Medulla oblongata (tissue), 1 donor: ENCODE measurements around the gene DIS3L2.
"Not testable (repeated sequence)": the region's sequence is repeated elsewhere in the genome, so short reads cannot be mapped to it uniquely, and the experiment has no call there.

ENCODE experiments used
- DNase-seq: peaks from one replicate; pipeline ENCODE4 v3.0.0-alpha.2; 2015; ENCODE audit errors: extremely low spot score

Gene DIS3L2

DNA sequence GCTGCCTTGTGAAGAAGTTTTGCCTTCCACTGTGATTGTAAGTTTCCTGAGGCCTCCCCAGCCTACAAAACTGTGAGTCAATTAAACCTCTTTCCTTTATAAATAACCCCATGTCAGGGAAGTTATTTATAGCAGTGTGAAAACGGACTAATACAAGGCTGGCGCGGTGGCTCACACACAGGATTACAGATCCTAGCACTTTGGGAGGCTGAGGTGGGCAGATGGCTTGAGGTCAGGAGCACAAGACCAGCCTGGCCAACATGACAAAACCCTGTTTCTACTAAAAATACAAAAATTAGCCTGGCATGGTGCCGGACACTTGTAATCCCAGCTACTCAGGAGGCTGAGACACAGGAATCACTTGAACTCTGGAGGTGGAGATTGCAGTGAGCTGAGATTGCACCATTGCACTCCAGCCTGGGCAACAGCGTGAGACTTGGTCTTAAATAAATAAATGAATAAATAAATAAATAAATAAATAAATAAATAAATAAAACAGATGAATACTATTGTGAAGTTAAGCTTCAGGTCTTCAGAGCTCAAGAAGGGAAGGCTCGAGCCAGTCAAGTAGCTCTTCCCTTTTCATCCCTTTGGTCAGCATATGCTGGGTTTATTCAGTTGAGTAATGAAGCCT is 154.3 kb downstream of the DIS3L2 start:
- DNase-seq, result not testable (repeated sequence)

DNA sequence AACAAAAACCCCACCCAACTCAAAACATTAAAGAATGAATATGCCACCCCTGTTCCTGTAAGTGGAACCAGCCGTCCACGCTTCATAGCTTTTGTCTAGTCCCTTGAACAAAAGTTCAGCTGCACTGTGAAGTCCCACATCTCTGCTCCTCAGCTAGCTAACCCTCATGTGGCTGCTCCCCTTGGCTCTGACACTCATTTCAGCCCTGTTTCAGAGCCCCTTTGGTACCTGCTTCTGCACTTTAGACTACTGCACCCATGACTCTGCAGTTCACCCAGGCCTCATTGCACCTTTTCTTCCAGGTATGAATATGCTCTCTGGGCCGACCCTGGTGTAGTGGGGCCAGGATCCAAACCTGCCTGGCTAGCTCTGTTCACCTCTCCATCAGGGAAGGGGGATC is 155.3 kb downstream of the DIS3L2 start:
- DNase-seq, result no peak

DNA sequence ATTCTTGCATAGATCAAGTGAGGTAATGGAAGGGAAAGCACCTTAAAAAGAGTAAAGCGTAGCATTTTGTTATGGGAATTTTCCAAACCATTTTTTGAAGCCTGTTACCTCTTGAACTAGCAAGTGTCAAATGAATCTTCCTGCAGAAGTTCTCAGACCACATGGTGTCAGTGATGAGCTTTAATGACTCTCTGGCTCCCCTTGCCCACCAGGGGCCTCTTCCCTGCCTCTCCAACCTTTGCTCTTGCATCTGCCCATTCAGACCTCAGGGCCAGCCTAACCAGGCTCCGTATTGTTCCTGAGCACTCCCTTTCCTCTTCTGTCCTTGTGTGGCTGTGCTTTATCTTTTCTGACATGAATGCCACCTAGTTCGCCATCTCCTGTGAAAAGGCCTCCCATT is 155.9 kb downstream of the DIS3L2 start:
- no peak for DNase-seq

DNA sequence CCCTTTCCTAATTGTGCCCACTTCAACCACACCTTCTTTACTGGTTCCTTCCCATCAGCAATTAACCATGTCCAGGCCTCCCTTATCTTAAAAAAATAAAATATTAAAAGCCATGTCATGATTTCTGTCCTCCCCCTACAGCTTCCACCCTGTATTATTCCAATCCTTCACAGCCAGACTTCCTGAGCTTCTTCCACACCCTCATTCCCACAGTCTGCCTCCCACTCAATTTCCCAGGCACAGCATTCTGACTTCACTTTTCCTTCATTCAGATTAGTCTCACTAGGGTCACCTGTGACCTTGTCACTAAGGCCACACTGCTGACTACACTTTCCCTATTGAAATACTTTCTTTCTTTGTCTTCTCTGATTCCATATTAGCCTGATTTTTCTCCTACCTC is 159.4 kb downstream of the DIS3L2 start:
- DNase-seq, result no peak

DNA sequence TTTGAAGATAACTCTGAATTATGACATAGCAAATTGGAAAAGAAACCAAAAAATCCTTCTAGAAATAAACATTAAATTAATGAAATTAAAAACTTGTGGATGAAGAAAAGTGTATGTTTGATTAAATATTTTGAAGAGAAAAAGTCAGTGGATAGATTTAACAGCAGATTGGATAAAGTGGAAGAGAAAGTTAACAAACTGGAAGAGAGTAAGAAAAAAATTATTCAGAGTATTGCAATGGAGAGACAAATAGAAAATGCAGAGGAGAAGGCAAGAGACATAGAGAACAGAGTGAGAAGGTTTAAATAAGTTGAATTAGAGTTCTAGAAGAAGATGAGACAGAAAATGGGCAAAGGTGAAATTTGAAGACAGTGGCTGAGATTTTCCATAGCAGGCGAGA is 162.8 kb downstream of the DIS3L2 start:
- DNase-seq, result no peak

DNA sequence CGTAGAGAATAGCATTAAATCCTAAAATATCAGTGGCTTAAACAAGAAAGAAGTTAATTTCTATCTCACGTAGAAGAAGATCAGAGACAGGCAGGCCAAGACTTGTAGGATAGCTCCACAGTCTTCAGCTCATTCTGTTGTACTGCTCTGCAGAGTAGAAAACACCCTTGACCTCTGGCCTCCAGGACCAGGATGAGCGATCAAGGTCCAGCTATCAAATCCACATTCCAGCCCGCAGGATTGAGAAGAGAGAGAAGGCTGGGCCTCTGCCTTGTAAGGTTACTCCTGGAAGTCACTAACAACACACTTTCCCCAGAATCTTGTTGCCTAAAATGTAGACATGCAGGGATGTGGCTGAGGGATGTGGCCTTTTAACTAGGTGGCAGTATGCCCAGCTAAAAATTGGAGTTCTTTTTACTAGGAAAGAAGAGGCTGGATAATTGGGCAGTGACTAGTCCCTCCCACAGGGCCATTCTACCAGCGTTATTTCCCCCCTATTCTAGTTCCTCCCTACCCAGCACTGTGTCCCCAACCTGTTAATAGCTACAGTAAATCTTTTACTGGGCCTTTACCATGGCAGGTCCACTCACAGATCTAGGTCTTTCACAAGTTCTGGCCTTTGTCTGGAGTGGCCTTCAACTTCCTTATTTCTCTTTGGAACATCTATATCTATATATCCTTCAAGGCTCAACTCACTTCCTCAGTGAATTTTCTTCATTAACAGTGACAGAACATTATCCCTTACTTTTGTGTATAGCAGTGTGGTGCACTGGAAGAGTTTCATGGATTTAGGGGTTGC is 165.0 kb downstream of the DIS3L2 start:
- no peak for DNase-seq

DNA sequence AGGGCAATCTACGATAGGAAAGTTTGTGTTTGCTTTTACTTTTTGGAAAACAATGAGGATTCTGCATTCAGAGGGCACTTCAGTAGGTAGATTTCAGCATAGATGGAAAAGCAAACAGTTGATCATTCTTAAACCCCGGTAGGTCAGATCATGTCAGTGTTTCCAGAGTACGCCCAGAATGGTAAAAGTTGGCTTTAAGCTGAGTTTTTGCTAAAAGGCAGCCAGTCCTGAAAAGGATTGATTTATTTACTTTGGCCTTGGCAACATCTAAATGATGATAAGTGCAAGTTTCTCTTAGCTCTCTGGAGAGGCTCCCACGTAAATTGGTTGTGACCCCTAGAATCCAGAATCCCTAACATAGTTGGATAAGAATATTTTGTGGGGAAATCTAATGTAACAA is 168.0 kb downstream of the DIS3L2 start:
- DNase-seq, result no peak

DNA sequence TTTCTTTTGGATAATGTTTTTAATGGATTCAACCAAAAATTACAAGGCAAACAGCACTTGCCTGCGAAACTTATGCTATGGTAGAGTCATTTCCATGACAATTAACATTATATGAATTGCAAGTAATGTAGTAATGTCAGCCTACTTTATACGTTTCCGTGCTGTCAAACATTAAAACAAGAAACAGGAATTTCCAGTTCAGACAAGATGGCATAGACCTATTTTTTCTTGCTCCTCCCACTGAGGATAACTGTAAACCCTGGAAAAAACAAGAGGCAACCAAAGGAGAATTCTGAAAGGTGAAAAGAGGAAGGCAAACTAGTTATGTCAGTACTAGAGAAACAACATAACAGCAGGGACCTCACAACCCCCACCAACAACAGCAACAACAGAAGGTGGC is 170.7 kb downstream of the DIS3L2 start:
- no peak for DNase-seq

DNA sequence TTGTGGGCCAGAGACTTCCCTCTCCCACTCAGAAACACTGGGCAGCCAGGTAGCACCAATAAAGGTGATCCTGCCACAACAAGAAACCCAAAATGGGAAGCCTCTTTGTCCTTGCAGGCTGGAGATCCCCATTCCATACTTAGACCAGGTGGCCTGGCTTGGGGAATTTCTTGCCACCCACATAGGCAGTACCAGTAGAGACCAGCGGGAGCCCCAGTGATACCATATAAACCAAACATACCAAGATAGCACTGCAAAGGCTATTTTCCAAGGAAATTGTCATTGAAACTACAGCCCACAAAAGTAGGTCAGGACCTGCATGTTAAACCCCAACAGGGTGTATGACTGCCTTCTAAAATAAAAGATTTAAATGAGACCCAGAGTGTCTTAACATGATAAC is 171.6 kb downstream of the DIS3L2 start:
- DNase-seq, result no peak

DNA sequence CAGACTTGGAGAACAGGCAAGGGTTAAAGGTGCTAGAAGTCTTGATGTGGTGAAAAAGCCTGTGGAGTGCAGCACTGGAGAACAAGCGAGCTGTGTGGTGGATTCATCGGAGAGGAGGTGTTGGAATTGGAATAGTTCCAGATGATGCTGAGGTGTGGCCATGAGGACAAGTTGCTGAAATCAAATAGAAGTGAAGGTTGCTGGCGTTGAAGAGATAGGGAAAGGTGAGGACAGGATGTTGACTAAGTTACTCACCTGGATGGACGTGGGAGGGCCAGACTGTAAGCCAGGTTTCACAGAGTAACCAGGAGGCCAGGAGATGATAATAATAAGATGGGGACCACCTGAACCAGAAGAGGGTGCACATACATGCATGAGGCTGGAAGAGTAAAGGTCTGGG is 173.4 kb downstream of the DIS3L2 start:
- DNase-seq, result no peak

DNA sequence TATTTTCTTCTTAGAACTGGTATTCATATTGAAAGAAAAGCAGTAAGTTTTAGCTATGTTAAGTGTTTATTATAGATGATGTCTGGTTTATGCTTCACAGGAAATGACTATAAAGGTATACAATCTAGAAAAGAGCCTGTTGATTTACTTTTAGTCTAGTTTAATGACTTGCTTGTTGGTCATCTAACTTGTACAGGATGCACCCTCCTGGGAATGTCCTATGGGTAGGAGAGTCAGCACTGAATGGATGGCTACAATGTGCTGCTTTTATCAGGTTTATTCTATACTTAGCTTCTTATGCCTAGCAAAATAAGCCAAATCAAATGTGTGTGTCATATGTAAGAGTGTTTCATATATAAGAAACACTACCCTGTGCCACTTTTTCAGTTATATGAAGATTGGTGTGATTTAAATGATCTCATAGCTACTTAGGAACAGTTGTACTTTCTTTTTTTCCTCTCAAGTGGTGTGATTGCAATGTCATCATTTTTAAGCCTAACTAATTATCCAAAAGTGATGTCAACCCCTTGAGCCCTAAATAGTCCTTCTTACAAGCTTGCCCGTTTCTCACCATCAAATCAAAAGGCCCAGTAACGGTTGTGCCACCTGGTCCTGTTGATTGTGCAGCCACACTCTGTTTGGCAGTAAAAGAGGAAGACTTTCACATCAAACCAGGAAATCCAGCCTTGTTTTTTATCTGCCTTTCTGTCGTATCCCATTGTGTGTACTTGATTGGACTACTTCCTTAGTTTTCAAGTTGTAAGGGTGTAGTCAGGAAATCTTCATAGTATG is 176.0 kb downstream of the DIS3L2 start:
- no peak for DNase-seq

DNA sequence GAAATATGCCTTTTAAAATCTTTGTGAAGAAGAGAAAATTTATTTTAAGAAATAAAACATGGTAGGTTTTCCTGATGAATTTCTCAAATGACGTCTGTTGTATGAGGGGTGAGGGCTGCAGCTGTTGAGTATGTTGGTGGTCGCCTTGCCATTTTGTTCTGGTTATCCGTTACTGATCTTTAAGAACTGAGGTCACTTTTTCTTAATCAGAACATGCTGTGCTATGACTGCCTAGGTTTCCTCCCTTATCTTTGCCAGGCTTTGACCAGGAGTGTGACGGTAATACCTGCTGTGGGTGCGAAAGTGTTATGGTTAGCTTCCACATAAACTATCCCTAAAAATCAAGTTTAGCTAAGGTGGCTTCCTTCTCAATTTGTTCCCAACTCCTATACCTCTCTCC is 176.9 kb downstream of the DIS3L2 start:
- no peak for DNase-seq

DNA sequence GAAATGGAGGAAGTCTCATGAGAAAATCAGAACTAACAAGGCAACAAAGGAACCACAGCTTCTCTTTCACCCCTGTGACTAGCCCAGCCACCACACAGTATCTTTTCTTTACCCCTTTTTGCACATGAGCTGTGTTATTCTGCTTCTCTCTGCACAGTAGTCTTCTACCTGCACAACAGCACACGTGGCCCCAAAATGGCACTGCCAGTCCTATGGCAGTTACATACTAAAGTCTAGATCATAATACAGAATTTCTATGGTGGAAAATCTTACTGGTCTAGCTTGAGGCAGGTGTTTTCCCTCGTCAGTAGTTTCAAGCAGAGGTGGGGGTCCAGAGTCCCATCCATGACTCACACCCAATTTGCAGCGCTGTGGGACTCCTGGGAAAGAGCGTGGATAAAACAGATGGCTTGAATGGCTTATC is 177.7 kb downstream of the DIS3L2 start:
- DNase-seq, result no peak

DNA sequence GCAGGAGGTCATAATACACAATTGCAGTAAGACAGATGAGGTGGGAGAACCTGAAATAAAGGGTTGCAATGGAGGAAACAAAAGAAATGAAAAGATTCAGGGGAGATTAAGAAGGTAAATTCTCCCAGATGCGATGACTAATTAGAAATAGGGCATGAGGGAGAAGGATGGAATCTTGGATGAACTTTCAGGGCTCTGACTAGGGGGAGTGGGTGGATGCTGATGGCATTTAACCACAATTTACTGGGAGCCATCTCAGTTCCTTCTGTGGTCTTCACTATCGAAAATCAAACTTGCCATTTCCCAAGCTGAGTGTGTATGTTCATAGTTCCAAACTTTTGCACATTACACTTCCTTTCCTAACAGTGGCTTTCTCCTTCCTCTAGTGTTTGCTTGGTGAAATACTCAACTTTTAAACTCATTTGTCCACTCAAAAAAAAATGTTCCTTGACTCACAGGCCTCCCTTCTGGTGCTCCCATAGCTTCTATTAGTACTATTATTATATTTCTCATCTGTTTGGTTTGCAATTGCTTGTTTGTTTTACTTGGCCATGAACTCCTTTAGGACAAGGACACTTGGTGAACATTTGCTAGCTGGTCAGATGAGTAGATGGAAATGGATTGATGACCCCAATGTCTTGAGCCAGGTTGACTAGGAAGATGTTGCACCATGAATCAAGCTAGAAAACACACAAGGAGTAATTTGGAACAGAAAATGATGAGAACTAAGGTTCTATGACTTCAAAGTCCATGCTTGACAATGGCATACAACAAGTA is 178.5 kb downstream of the DIS3L2 start:
- DNase-seq, result no peak

DNA sequence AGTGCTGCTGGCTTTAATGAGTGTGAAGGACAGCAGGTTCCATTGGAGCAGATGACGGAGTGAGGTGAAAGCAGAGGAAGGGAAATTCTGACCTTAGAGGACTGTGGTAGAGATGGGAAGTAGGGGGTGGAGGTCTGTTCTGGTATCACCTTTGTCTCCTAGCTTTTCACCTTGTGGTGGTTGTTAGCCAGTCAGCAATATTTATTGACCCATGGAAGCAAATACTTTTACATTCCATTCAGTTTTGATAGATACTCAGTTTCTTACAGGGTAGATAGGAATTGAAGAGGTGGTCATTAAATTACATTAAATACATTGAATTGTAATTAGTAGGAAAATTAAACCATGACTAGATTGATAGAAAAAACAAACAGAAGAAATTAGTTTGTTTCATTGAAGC is 180.1 kb downstream of the DIS3L2 start:
- DNase-seq, result no peak

DNA sequence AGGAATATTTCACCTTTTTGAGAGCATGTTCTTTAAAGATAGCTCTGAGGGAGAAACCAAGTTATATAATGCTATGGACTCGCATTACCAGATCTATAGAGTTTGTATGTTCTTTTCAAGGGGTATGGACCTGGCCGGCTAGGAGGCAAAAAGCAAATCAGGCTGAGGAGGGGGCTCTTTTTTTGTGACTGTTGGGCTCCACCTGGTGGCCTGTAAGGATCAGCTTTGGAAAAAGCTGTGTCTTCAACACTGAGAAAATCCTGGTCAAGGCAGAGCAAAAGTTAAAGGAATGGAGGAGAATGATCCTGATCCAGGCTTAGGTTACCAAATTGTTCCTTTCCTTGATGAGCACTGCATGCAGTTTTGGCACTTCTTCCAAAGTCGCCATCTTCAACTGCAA is 180.5 kb downstream of the DIS3L2 start:
- peak; percentile 70 for DNase-seq

DNA sequence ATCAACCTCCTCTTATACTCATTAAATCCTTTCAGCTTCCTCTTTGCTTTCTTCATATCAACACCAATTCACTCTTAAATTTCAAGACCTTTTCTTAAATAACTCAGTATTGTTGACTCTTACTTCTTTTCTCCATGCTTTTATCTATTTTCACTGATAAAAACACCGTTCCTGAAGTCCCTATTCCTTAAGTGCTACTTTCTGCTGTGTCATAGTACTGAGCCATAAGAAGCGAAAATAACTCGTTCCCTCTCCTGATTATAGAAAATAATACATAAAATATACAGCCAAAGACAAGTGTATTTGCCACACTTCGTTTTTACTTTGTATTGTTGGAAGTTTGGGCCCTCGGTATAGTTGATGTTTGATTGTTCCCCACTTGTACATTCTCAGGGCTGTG is 181.0 kb downstream of the DIS3L2 start:
- no peak for DNase-seq

DNA sequence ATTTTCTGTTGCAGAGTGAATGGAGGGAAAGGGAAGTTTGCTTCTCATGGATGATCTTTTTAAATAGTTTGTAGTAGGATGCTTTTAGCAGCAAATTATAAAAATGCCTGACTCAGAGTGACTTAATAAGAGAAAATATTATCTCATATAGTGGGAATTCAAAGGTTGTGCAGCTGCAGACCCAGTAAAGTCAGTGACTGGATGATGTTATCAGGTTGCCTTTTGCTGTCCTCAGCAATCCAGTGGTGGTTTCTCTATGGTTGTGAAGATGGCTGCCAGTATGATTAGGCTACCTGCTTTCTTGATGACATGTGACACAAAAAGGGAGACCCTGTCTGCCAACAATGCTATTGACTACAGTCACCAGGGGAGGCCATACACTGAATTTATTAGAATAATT is 184.8 kb downstream of the DIS3L2 start:
- no peak for DNase-seq

DNA sequence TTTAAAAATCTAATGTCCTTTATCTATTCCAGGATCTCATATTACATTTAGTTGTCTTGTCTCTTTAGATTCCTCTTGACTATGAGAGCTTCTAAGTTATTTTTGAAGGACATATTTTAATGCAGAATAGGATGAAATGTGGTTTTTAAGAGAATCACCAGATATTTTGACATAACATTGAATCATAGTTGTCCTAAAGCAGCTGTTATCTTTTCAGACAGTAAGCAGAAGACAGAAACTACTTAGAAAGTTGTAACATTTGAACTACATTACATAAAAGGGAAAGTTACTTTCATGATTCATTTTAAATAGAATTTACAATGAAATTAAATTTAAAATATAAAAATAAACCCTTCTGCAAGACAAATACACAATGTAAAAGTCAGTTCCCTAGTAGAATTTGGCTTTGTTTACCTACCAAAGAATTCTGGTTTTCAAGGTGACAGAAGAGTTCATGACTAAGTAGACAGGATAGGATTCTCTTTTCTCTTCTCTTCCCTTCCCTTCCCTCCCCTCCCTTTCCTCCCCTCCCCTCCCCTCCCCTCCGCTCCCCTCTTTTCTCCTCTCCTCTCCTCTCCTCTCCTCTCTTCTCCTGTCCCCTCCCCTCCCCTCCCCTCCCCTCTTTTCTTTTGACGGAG is 186.0 kb downstream of the DIS3L2 start:
- no peak for DNase-seq

DNA sequence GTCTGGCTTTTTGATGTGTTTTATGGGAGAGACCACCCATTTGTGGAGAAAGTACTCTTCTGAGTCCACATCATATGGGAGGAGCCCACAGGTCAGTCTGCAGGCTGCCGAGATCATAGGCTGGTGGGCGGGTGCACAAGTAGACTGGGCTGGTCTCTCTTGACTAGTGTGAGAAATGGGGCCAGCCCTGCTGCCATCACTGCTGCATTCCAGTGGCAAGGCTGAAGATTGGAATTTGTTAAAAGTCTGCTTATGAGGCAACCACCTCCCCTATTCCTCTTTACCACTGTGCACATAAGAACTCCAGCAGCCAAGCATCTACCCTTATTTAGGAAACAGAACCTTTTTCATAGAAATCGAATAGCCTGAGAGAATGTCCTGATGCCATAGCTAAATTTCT is 200.7 kb downstream of the DIS3L2 start:
- no peak for DNase-seq

DNA sequence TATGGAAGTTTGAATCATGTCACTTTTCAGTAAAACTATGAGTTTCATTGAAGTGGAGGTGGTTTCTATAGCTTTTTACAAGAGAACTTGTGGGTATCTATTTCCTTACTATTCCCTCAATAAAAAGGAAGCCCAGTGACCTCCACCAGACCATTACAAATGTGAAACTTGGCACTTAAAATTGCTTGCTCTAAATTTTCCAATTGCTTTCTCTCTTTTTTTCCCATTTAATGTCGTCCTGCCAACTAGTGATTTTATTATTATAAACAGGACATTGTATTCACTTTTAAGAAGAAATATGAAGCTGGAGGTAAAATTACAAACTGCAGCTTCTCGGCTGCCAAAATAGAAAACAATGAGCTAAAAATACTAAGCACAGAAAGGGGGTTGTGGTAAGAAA is 208.9 kb downstream of the DIS3L2 start:
- peak; percentile 29 for DNase-seq

DNA sequence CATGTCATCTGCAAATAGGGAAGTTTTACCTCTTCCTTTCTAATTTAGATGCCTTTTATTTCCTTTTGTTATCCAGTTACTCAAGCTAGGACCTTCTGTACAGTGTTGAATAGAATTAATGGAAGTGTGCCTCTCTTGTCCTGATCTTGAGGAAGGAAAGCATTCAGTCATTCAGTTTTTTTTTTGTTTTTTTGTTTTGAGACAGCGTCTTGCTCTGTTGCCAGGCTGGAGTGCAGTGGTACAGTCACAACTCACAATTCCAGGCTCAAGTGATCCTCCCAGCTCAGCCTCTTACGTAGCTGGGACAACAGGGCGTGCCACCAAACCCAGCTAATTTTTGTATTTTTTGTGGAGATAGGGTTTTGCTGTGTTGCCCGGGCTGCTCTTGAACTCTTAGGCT is 213.1 kb downstream of the DIS3L2 start:
- DNase-seq, result no peak
